H1 (cell line): ENCODE data around the gene CREB1. TPM values are rescaled to one million over a fixed set of nuclear protein-coding genes. Genes with fewer than 3 reads are reported as not detected.

Experiments
- BCL11A ChIP-seq, 2 experiments: IDR thresholded peaks; one replicate each; pipeline ENCODE4 v1.6.1; 2011; ENCODE audit warnings: low read depth in 2 of 2, low read length in 2 of 2, mild to moderate bottlenecking in 2 of 2
- CREB1 ChIP-seq: IDR thresholded peaks from 2 replicates; pipeline ENCODE4 v1.6.1; 2012; ENCODE audit warnings: inconsistent platforms
- KDM4A ChIP-seq: IDR thresholded peaks from one replicate; pipeline ENCODE4 v1.7.1; 2012; ENCODE audit warnings: low read depth, mild to moderate bottlenecking, moderate library complexity, low read length, inconsistent platforms; ENCODE audit not compliant: severe bottlenecking
- KDM5A ChIP-seq: fragments of 200-600 bp; IDR thresholded peaks from 2 replicates; pipeline ENCODE4 v1.7.1; 2012; ENCODE audit warnings: mild to moderate bottlenecking, low read length, inconsistent platforms, mixed read lengths
- POU5F1 ChIP-seq: IDR thresholded peaks from 2 replicates; pipeline ENCODE4 v1.6.1; 2011; ENCODE audit warnings: low read depth, mild to moderate bottlenecking, low read length, moderate library complexity
- polyA plus RNA-seq, 7 experiments: library from polyadenylated mRNA; depleted of rRNA in 3 of 7; stranded (reverse) in 5 of 7; unstranded in 2 of 7; fragments of >200 nt in 5 of 7; fragments of 200-250 nt in 2 of 7; gene quantifications; 1 replicate in 5 of 7; 2 replicates in 1 of 7; 4 replicates in 1 of 7; pipeline versions ENCODE4 v1.2.1 to v1.2.3, GENCODE V29; 2011 to 2013; ENCODE audit warnings: missing spikeins in 2 of 7, mixed read lengths in 2 of 7
- total RNA-seq: library from RNA; stranded (reverse); fragmentation: NEBNext Ultra II Directional; extraction: Animal tissue kit (Norgen Biotek cat#: 25700); gene quantifications from 2 replicates; pipeline ENCODE4 v1.2.1, GENCODE V29; 2021
- TF ChIP-seq, protein P1 (sequence below): fragments of 300-600 bp; sonication (generic); IDR thresholded peaks from 2 replicates; pipeline ENCODE4 v1.7.1; 2012; ENCODE audit warnings: low read length, moderate library complexity, mild to moderate bottlenecking, inconsistent platforms; ENCODE audit not compliant: insufficient replicate concordance

The CREB1 gene
- total and polyA plus RNA-seq, 2 of the 8 experiments (the other 6 are each of a cell fraction or from before 2014, with no cell fraction given) = 46.3 to 99.0 TPM

DNA sequence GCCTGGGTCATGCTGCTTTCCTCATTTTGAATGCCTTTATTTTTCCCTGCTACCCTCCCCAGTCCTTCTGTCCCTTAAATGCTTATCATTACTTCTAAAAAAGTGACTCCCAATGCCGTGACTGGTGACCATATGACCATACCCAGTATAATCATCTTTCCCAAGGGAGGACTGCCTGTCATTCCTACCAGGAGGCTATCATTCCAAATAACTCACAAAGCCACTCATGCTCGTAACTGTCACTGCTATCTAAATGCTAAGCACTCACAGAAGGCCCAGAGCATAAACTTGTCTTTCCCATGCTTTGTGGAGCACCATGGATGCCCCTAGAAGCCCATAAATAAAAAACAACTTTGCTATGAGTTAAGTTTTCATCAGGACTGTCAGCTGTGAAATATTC, 38.7 kb upstream of the CREB1 start (continued):
- TF ChIP-seq, protein P1, sequence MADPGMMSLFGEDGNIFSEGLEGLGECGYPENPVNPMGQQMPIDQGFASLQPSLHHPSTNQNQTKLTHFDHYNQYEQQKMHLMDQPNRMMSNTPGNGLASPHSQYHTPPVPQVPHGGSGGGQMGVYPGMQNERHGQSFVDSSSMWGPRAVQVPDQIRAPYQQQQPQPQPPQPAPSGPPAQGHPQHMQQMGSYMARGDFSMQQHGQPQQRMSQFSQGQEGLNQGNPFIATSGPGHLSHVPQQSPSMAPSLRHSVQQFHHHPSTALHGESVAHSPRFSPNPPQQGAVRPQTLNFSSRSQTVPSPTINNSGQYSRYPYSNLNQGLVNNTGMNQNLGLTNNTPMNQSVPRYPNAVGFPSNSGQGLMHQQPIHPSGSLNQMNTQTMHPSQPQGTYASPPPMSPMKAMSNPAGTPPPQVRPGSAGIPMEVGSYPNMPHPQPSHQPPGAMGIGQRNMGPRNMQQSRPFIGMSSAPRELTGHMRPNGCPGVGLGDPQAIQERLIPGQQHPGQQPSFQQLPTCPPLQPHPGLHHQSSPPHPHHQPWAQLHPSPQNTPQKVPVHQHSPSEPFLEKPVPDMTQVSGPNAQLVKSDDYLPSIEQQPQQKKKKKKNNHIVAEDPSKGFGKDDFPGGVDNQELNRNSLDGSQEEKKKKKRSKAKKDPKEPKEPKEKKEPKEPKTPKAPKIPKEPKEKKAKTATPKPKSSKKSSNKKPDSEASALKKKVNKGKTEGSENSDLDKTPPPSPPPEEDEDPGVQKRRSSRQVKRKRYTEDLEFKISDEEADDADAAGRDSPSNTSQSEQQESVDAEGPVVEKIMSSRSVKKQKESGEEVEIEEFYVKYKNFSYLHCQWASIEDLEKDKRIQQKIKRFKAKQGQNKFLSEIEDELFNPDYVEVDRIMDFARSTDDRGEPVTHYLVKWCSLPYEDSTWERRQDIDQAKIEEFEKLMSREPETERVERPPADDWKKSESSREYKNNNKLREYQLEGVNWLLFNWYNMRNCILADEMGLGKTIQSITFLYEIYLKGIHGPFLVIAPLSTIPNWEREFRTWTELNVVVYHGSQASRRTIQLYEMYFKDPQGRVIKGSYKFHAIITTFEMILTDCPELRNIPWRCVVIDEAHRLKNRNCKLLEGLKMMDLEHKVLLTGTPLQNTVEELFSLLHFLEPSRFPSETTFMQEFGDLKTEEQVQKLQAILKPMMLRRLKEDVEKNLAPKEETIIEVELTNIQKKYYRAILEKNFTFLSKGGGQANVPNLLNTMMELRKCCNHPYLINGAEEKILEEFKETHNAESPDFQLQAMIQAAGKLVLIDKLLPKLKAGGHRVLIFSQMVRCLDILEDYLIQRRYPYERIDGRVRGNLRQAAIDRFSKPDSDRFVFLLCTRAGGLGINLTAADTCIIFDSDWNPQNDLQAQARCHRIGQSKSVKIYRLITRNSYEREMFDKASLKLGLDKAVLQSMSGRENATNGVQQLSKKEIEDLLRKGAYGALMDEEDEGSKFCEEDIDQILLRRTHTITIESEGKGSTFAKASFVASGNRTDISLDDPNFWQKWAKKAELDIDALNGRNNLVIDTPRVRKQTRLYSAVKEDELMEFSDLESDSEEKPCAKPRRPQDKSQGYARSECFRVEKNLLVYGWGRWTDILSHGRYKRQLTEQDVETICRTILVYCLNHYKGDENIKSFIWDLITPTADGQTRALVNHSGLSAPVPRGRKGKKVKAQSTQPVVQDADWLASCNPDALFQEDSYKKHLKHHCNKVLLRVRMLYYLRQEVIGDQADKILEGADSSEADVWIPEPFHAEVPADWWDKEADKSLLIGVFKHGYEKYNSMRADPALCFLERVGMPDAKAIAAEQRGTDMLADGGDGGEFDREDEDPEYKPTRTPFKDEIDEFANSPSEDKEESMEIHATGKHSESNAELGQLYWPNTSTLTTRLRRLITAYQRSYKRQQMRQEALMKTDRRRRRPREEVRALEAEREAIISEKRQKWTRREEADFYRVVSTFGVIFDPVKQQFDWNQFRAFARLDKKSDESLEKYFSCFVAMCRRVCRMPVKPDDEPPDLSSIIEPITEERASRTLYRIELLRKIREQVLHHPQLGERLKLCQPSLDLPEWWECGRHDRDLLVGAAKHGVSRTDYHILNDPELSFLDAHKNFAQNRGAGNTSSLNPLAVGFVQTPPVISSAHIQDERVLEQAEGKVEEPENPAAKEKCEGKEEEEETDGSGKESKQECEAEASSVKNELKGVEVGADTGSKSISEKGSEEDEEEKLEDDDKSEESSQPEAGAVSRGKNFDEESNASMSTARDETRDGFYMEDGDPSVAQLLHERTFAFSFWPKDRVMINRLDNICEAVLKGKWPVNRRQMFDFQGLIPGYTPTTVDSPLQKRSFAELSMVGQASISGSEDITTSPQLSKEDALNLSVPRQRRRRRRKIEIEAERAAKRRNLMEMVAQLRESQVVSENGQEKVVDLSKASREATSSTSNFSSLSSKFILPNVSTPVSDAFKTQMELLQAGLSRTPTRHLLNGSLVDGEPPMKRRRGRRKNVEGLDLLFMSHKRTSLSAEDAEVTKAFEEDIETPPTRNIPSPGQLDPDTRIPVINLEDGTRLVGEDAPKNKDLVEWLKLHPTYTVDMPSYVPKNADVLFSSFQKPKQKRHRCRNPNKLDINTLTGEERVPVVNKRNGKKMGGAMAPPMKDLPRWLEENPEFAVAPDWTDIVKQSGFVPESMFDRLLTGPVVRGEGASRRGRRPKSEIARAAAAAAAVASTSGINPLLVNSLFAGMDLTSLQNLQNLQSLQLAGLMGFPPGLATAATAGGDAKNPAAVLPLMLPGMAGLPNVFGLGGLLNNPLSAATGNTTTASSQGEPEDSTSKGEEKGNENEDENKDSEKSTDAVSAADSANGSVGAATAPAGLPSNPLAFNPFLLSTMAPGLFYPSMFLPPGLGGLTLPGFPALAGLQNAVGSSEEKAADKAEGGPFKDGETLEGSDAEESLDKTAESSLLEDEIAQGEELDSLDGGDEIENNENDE = no peak
- TF ChIP-seq POU5F1 (no peak), CREB1 (no peak), BCL11A (IDR thresholded peaks at IDR 0.05; ENCODE audit: low read depth in 2 of 2, low read length in 2 of 2) (no peak), KDM5A (no peak), KDM4A (no peak)
- TF ChIP-seq, all 59 proteins: peak for 0
